ENCODE data around the gene TMEM171.

The TMEM171 gene

DNA sequence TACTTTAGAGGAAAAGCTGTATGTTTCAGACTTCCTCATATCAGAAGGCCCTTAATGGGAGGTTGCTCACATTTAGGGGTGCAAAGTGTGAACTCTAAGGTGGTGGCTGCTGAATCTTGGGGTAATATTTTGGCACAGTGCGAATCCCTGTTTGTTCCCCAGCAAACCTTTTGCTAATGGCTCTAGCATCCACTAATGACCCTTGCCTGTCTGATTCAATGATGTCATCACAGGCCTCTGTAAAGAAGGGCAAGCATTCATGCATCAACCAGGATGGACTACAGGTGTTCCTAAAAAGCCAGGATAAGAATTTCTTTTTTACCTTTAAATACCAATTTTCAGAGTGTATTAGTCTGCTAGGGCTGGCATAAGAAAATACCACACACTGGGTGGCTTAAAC is 20.4 kb downstream of the TMEM171 start:
- intact Hi-C loops (cut with DNase I) = no loop called here
- no peak for DNase-seq

DNA sequence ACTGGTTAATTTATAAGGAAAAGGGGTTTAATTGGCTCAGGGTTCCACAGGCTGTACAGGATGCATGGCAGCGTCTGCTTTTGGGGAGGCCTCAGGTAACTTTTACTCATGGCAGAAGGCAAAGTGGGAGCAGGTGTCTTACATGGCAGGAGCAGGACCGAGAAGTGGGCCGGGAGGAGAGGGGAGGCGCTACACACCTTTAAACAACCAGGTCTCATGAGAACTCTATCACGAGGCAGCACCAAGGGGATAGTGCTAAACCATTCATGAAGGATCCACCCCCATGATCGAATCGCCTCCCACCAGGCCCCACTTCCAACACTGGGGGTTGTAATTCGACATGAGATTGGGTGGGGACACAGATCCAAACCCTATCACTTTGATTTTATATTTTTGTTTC is 21.7 kb downstream of the TMEM171 start:
- intact Hi-C loops (cut with DNase I) = no loop called here
- DNase-seq = no peak

DNA sequence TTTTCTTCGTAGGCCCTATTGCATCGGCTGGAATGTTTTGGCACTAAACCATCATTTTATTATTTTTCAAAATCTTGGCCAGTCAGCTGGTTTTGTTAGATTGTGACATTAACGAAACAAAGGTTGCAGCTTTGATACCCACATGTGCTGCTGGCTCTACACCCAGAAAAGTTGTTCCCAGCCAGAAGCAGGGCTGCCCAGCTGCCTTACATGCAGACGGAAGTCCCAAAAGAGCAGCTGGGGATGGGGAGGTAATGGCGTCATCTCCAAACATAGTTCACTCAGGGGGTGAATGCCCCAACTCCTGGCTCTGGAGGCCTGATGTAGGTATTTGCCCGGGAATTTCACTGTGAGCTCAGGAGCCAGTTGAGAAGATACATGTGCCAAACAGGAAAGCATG is 23.3 kb downstream of the TMEM171 start:
- intact Hi-C loops (cut with DNase I) = no loop called here
- DNase-seq = no peak

DNA sequence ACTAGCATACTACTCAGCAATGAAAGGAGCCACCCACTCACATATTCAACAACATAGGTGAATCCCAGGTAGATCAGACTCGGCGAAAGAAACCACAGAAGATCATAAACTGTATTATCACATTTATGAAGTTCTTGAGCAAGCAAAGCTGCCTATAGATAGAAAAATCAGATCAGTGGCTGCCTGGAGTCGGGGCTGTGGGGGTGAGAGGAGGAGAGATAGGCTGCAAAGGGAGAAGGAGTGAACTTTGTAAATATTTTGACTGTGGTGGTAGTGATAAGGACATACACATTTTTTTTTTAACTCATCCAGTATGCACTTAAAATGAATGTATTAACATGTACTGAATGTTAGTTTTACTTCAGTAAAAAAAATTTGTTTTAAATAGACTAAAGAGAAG is 29.2 kb downstream of the TMEM171 start:
- intact Hi-C loops (cut with DNase I) = no loop called here
- DNase-seq = no peak

DNA sequence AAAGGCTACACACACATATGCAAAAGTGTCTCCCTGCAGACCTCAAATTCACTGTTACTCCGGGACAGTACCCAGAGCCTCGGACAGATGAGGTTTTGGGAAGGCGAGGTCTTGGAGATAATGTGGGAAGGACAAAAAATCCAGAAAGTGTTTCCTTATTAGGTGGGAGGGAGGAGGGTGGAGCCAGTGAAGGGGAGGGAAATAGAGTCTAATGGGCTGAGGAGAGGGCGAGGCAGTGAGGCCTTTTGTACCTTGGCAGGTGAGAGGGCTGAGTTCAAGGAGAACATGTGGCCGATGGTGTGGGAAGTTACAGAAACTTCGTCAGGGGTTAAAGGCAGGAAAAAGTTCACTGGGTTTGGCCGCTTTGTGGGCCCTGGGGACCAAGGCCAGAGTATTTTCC is 30.5 kb downstream of the TMEM171 start:
- DNase-seq = no peak
- intact Hi-C loops (cut with DNase I) = no loop called here

DNA sequence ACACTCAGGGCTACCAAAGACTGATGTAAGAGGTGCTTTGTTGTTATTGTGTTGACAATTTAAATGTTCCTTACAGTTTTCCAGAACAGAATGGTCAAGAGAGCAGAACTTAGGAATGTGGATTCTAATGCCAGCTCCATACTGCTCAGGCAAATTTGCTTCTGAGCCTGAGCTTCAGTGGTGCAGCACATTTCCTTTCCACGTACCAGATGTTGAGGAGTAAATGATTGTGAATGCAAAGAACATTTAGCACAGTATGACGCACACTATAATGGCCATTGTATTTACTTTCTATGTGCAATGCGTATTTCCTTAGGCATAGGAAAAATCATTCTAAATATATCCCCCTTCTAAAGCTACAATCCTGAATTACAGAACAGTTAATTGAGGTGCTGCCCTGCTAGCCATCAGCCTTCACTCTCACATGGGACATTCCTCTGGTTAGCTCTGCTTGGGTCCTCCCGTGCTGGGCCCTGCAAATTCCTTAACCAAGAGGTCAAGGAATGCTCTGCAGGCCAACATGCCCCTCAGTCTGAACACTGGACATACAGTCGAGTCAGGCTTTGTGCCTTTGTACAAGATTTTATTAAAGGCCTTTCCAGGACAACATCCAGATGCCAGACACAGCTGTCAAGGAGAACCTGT is 31.5 kb downstream of the TMEM171 start:
- no peak for DNase-seq
- intact Hi-C loops (cut with DNase I) = no loop called here

DNA sequence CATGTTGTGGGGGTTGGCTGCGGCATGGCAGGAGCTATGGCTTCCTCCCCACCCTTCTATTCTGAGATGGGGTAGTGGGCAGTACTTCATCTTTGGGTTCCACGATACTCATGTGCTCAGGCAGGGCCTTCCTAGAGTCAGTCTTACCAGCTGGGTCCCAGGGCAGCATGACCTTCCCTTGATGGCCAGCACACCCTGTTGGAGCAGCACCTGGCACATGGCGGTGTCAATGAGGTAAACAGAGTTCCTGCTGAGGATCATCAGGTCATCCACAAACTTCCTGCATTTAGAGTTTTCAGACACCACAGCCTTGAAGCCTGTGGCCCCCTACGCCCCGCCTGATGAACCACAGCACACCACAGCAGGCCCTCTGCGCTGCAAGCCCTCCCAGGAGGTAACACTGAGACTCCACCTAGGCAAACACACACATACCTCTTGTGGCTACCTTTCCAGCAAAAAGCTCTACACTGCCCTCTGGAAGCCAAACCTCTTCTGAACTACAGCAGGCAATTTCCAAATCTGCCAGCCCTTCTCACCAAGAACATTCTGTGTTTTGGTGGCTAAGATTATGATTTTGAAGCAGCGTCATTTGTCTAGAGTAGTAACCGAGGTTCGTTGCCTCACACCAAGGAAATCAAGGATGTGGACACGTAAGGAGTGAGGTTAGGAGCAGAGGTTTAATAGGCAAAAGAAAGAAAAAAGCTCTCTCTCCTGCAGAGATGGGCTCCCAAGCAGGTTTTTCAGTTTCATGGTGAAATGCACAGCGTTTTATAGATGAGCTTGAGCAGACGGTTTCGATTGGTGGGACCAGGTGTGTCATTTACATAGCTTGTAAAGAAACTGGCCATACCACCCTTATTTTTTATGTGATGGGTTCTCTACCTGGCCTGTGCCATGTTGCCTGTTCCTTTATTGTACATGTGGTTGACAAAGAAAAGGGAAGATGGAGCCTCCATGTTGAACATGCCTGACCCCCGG is 32.3 kb downstream of the TMEM171 start:
- no peak for DNase-seq
- intact Hi-C loops (cut with DNase I) = no loop called here

DNA sequence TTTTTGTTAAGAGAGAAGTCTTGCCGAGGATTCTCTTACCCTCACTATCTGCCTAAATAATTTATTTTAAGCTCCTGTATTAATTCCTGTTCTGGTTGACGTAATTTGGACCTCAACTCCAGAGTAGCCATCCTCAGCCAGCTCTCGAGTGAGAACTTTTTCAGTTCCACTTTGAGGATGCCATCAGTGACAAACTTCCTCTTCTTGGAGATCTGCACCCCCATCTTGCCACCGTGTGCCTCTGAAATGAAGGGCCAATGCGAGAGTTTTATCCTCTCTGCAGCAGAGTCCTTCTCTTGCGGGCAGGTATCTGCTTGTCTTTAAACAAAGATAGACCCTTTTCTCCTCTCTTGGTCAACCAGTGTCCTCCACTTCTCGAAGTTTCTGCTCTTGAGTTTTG is 33.1 kb downstream of the TMEM171 start:
- DNase-seq = no peak

GRCh38 chr5:73154208-73155006 is 34.0 kb downstream of the TMEM171 start:
- intact Hi-C loops (cut with DNase I) = no loop called here
- DNase-seq = no peak

More for the DNA sequence above, 33.1 kb downstream of the TMEM171 start:
- intact Hi-C loops (cut with DNase I) = no loop called here

- no peak for DNase-seq
- intact Hi-C loops (cut with DNase I) = no loop called here
Measured at GRCh38 chr5:73155271-73156222, 35.2 kb downstream of the TMEM171 start.

DNA sequence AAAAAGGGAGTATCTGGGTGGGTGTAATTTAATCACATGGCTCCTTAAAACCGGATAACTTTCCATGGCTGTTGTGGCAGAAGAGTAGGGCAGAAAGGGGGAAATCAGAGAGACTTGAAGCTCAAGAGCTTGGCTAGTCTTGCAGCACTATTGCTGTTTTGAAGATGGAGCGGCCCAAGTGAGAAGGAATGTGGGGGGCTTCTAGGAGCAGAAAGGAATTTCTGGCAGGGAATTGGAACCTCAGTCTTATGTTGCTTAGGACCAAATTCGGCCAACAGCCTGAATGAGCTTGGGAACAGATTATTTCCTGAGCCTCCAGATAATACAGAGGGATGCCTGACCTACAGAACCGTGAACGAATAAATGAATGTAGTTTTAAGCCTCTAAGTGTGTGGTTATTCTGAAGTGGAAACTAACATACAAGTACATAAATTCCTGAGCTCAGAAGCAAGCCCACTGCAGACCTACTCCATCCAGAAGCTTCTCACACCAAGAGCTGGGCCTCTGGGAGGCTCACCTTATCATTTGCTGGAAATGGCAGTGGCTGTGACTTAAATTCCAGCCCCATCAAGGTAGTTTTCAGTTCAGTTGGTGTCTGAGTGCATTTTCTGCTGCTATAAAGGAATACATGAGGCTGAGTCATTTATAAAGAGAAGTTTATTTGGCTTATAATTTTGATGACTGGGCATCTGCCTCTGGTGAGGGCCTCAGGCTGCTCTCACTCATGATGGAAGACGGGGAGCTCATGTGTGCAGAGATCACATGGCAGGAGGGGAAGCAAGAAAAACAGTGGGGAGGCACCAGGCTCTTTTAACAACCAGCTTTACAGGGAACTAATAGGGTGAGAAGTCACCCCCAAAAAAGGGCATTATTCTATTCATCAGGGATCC is 37.3 kb downstream of the TMEM171 start:
- intact Hi-C loops (cut with DNase I) = no loop called here
- no peak for DNase-seq

DNA sequence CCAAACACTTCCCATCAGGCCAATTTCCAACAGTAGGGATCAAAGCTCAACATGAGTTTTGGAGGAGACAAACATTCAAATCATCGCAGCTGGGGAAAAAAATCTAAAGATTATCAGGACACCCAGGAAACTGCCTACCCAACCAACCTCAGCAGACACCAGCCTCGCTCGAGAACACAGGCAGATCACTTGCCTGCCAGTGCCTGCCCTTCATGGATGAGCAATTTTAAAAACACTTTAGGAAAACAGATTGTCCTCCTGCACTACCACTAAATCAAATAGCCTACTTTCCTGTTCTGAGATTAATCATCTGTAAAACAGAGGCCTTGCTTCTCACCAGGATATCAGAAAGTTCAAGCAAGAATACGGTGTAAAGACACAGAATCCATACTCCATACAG is 37.9 kb downstream of the TMEM171 start:
- no peak for DNase-seq
- intact Hi-C loops (cut with DNase I) = no loop called here

DNA sequence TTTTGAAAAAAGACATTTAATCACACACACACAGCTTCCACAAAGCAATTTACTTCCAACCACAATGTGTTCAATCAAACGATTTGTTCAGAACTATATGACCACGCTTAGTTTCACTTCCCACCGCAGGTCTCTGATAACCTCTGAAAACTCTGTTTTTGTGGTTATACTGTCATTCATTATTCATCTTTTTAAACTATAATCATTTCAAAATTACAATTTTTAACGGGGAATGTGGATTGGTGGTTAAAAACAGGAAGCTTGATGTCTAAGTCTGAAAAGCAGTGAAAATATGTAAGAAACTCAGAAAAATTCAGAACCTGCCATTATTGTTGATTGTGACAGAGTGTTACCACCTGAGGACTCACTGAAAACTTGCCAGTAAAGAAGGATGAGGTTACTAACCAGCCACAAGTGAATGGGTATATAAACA is 39.9 kb downstream of the TMEM171 start:
- intact Hi-C loops (cut with DNase I) = no loop called here
- no peak for DNase-seq

GRCh38 chr5:73170522-73170921 is 50.1 kb downstream of the TMEM171 start:
- peak in 12 of 42 donors; percentile 12 to 72 (median 20) for DNase-seq
- intact Hi-C loops (cut with DNase I) = no loop called here

GRCh38 chr5:73171495-73171894 is 51.1 kb downstream of the TMEM171 start:
- intact Hi-C loops (cut with DNase I) = no loop called here

GRCh38 chr5:73172951-73173350 is 52.6 kb downstream of the TMEM171 start, which contains the start of gene TMEM174:
TSS of gene TMEM174 (plus strand) at chr5:73173193. CDS start at chr5:73173244, 51 bp downstream.
- DNase-seq = no peak
- intact Hi-C loops (cut with DNase I) = no loop called here

More at GRCh38 chr5:73171495-73171894, 51.1 kb downstream of the TMEM171 start:
- no peak for DNase-seq

GRCh38 chr5:73174100-73174815 is 53.9 kb downstream of the TMEM171 start:
- intact Hi-C loops (cut with DNase I) = no loop called here

More at GRCh38 chr5:73174100-73174815, 53.9 kb downstream of the TMEM171 start:
- no peak for DNase-seq
